Endothelial cell of umbilical vein (primary cell): ENCODE results near the gene NCAPG2.

Experiments used
- JUN ChIP-seq: IDR thresholded peaks from 2 replicates; pipeline ENCODE4 v1.6.1; 2011; ENCODE audit warnings: borderline replicate concordance, low read depth; ENCODE audit not compliant: insufficient read length, insufficient read depth
- POLR2A ChIP-seq: IDR thresholded peaks from 2 replicates; pipeline ENCODE4 v1.6.1; 2012; ENCODE audit warnings: low read depth, mild to moderate bottlenecking, control low read depth, low read length

GRCh38 chr7:158603773-158604755 lies 100.5 kb downstream of the NCAPG2 start:
- no peak for TF ChIP-seq JUN
- no peak for TF ChIP-seq POLR2A
